Breast epithelium (tissue), 4 donors: ENCODE results near the gene H2BK1. TPM values are rescaled to one million over a fixed set of nuclear protein-coding genes. Genes with fewer than 3 reads are reported as not detected.

ENCODE experiments used
- DNase-seq, 2 donors: peaks; one replicate each; pipeline ENCODE4 v3.0.0-alpha.2; 2019; ENCODE audit warnings: low spot score in 2 of 2
- H3K27ac ChIP-seq, 2 donors: fragments of 200-600 bp; sonication (generic) in 1 of 2; one replicate each; pipeline ENCODE4 v1.5.1; 2016 to 2019; ENCODE audit warnings: mild to moderate bottlenecking in 1 of 2
- H3K27me3 ChIP-seq, 2 donors: fragments of 200-600 bp; sonication (generic) in 1 of 2; one replicate each; pipeline versions ENCODE4 v1.5.1 to v1.6.0; 2017 to 2019; ENCODE audit warnings: control low read depth in 1 of 2, mild to moderate bottlenecking in 1 of 2
- H3K36me3 ChIP-seq: fragments of 200-600 bp; one replicate; pipeline ENCODE4 v1.5.1; 2019
- H3K4me1 ChIP-seq, 2 donors: fragments of 200-600 bp; sonication (generic); one replicate each; pipeline ENCODE4 v1.5.1; 2016 to 2019; ENCODE audit warnings: control low read depth in 1 of 2
- H3K4me3 ChIP-seq, 3 donors: fragments of 200-600 bp; sonication (generic); 1 replicate in 2 of 3; 2 replicates in 1 of 3; pipeline ENCODE4 v1.5.1; 2016 to 2019; ENCODE audit warnings: mild to moderate bottlenecking in 3 of 3, moderate library complexity in 2 of 3
- H3K9me3 ChIP-seq, 2 donors: fragments of 200-600 bp; sonication (generic) in 1 of 2; one replicate each; pipeline ENCODE4 v1.5.1; 2016 to 2019; ENCODE audit warnings: control low read depth in 1 of 2
- CTCF ChIP-seq, 3 donors: fragments of 450-650 bp; IDR thresholded peaks; one replicate each; pipeline ENCODE4 v1.5.1; 2016 to 2017; ENCODE audit warnings: antibody characterized with exemption in 3 of 3, mild to moderate bottlenecking in 3 of 3, moderate library complexity in 3 of 3
- POLR2A ChIP-seq: fragments of 450-650 bp; IDR thresholded peaks from one replicate; pipeline ENCODE4 v1.6.1; 2016; ENCODE audit warnings: antibody characterized with exemption, mild to moderate bottlenecking, moderate library complexity
- POLR2AphosphoS5 ChIP-seq, 3 donors: sonication (generic); formaldehyde crosslinking; IDR thresholded peaks; one replicate each; pipeline ENCODE4 v1.6.1; 2017; ENCODE audit warnings: antibody characterized with exemption in 3 of 3
- intact Hi-C: fragments of 100-400 bp; cut with DNase I; formaldehyde crosslinking; loops from one replicate; pipeline ENCODE4 v1.15.1; 2023; ENCODE audit warnings: low total_unique reads
- total RNA-seq, 3 donors: library from RNA; depleted of rRNA; stranded (reverse); fragments of >200 nt; gene quantifications; one replicate each; pipeline ENCODE4 v1.1.0, GENCODE V29; 2016

The H2BK1 gene
- total RNA-seq, 3 donors from 2014 or later = not detected

- H3K4me3 ChIP-seq = no peak overlapping the region
- no peak for DNase-seq
- intact Hi-C loops = no loop called here
- no peaks in the 10 kb centered on the region for H3K4me1 ChIP-seq
- H3K27me3 ChIP-seq = no peaks in the 10 kb centered on the region
- no peak overlapping the region for H3K27ac ChIP-seq
- H3K36me3 ChIP-seq = no peaks in the 10 kb centered on the region
- H3K9me3 ChIP-seq = no peaks in the 10 kb centered on the region
- no peak for TF ChIP-seq POLR2AphosphoS5 (IDR thresholded peaks at IDR 0.05)
- TF ChIP-seq POLR2A = no peak
- TF ChIP-seq CTCF (IDR thresholded peaks at IDR 0.05) = no peak
Measured at GRCh38 chr7:151197932-151198331, 12.4 kb downstream of the H2BK1 start.

- intact Hi-C loops = no loop called here
- H3K4me3 ChIP-seq = no peak overlapping the region
Measured at GRCh38 chr7:151195616-151196450, 14.5 kb downstream of the H2BK1 start.

GRCh38 chr7:151194188-151194587 is 16.1 kb downstream of the H2BK1 start:
- no peaks in the 10 kb centered on the region for H3K4me1 ChIP-seq
- no peak overlapping the region for H3K27ac ChIP-seq
- no peaks in the 10 kb centered on the region for H3K36me3 ChIP-seq
- peaks cover 0 to 4% of the 10 kb centered on the region in 2 donors for H3K27me3 ChIP-seq
- TF ChIP-seq CTCF (IDR thresholded peaks at IDR 0.05) (no peak), POLR2A (no peak), POLR2AphosphoS5 (IDR thresholded peaks at IDR 0.05) (no peak)
- no peaks in the 10 kb centered on the region for H3K9me3 ChIP-seq
- H3K4me3 ChIP-seq = no peak overlapping the region
- intact Hi-C loops = no loop called here
- DNase-seq = no peak

More at GRCh38 chr7:151195616-151196450, 14.5 kb downstream of the H2BK1 start:
- Histone ChIP-seq H3K36me3 (no peaks in the 10 kb centered on the region), H3K27ac (no peak overlapping the region), H3K4me1 (no peaks in the 10 kb centered on the region), H3K27me3 (peaks cover 0 to 4% of the 10 kb centered on the region in 2 donors), H3K9me3 (no peaks in the 10 kb centered on the region)
- DNase-seq = no peak
- TF ChIP-seq POLR2A (no peak), CTCF (IDR thresholded peaks at IDR 0.05) (no peak), POLR2AphosphoS5 (IDR thresholded peaks at IDR 0.05) (no peak)

- no peak for TF ChIP-seq POLR2AphosphoS5 (IDR thresholded peaks at IDR 0.05)
- no peaks in the 10 kb centered on the region for H3K4me1 ChIP-seq
- no peaks in the 10 kb centered on the region for H3K9me3 ChIP-seq
- no peak overlapping the region for H3K4me3 ChIP-seq
- no peak for DNase-seq
- peaks cover 0 to 4% of the 10 kb centered on the region in 2 donors for H3K27me3 ChIP-seq
- intact Hi-C loops = no loop called here
- H3K27ac ChIP-seq = no peak overlapping the region
- no peaks in the 10 kb centered on the region for H3K36me3 ChIP-seq
Measured at GRCh38 chr7:151193203-151193978, 16.9 kb downstream of the H2BK1 start.

- Histone ChIP-seq H3K9me3 (no peaks in the 10 kb centered on the region), H3K27me3 (peaks cover 0 to 4% of the 10 kb centered on the region in 2 donors), H3K27ac (no peak overlapping the region), H3K4me1 (no peaks in the 10 kb centered on the region), H3K36me3 (no peaks in the 10 kb centered on the region), H3K4me3 (no peak overlapping the region)
- TF ChIP-seq CTCF (IDR thresholded peaks at IDR 0.05) (no peak), POLR2A (no peak), POLR2AphosphoS5 (IDR thresholded peaks at IDR 0.05) (no peak)
- intact Hi-C loops = no loop called here
- DNase-seq = no peak
Measured at GRCh38 chr7:151192002-151192539, 18.2 kb downstream of the H2BK1 start.
